M059J (cell line): ENCODE measurements around the gene CTSD. TPM values are rescaled to one million over a fixed set of nuclear protein-coding genes. Genes with fewer than 3 reads are reported as not detected.
A peak's percentile ranks its signal among the peaks of the same experiment; 100 is the strongest.

Experiments used
- DNase-seq: peaks from one replicate; pipeline ENCODE4 v3.0.0-alpha.2; 2012; ENCODE audit warnings: low read depth
- total RNA-seq: library from RNA; depleted of rRNA; stranded (reverse); fragments of >200 nt; shearing (Covaris generic); gene quantifications from 2 replicates; pipeline ENCODE4 v1.2.3, GENCODE V29; 2014

Gene CTSD
- total RNA-seq, 1 experiment from 2014 or later: 1,095 TPM

GRCh38 chr11:1782831-1783724 lies 19.4 kb upstream of the CTSD start:
- DNase-seq: peak; percentile 97

DNA sequence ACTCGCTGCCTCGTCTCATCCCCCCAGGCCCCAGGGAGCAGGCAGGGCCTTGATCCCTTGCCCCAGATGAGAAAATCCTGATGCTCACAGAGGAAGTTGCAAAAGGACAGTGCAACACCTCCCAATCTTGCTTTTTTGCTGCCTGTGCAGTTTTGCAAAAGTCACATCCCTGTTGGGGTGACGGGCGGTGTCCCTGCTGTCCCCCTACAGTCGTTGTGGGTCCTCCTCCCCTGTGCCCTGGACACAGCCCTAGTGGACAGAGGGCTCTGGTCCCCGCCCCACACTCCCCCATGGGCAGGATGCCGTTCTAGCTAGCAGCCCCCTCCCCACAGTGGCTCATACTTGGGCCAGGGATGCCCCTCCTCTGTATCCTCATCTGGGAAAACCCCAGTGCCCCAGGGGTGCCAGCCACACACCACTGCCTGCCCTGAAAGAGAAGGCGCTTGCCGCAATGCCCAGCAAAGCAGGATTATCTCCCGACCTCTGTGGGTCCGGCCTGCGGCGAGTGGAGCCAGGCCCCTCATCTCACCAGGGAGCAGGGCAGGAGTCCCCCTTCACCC lies 18.4 kb upstream of the CTSD start:
- DNase-seq: no peak

GRCh38 chr11:1781593-1781975 lies 17.9 kb upstream of the CTSD start:
- no peak for DNase-seq

DNA sequence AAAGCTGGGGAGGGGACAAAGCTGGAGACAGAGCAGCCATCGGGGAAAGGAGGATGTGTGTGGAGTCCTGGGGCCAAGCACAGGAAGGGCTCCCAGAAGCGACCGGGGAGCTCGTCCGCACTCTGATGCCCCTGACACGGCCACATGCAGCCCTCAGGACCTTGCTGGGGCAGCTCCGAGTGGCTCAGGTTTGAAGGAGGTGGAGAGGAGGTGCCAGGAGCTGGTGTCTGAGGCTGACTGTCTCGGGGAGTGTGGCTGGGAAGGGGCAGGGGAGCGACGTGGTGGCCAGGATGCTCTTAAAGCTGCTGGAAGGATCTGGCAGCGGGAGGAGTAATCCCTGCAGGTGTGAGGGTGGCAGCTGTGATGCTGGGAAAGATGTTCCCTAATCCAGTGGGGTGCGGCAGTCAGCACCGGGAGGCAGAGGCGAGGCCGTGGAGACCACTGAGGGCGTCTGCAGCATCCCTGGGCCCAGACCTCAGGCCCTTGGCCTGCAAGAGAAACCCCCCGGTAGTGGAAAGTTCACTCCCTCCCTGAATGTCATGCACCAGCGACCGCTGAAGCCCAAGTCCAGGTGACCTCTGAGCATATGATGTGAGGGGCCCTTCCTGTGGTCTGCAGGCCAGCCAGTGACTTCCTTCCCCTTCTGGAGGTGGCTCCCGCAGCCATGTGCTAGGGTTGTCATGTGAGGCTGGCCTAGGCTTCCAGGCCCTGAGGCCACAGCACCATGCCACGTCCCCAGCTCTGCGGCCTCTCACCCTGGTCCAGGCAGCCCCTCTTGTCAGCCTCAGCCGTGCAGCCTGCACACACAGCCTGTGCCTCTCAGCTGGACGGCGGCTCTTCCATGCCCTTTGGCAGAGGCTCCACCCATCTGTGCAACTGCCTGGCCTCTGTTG lies 17.2 kb upstream of the CTSD start:
- no peak for DNase-seq

DNA sequence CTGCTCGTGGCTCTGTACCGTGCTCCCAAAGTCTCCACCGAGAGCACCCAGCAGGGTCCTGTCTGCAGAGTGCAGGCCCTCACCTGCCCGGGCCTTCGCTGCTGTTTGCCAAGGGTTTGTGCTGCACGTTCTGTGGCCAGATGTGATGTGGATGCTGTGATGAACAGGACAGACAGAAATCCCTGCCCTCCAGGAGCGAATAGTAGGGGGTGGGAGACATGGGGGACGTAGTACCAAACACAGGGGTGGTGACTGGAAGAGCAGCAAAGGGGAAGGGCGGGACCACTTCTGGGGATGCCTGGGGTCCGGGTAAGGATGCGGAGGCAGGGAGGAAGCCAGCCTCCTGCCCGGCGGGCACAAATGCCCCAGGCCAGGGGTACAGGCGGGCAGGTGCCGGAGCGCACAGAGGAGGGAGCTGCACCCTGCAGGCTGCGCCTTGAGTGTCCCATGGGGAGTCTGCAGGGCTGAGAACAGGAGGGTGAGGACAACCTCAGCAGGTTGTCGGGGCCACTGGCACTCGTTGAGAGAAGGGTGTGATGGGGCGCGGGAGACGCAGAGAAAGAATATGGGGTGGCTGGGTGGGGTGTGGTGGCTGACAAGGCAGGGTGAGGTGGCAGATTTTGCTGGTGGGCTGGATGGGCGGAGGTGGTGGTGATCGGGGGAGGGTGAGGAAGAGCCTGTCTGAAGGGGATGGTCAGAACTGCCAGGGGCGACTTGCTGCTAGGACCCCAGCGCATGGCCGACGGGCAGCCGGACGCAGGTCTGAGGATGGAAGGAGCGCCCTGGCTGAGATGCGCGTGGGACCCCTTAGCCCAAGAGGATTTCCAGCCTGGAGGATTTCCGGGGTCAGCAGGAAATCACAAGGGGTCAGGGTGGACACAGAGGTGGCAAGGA lies 16.3 kb upstream of the CTSD start:
- no peak for DNase-seq

DNA sequence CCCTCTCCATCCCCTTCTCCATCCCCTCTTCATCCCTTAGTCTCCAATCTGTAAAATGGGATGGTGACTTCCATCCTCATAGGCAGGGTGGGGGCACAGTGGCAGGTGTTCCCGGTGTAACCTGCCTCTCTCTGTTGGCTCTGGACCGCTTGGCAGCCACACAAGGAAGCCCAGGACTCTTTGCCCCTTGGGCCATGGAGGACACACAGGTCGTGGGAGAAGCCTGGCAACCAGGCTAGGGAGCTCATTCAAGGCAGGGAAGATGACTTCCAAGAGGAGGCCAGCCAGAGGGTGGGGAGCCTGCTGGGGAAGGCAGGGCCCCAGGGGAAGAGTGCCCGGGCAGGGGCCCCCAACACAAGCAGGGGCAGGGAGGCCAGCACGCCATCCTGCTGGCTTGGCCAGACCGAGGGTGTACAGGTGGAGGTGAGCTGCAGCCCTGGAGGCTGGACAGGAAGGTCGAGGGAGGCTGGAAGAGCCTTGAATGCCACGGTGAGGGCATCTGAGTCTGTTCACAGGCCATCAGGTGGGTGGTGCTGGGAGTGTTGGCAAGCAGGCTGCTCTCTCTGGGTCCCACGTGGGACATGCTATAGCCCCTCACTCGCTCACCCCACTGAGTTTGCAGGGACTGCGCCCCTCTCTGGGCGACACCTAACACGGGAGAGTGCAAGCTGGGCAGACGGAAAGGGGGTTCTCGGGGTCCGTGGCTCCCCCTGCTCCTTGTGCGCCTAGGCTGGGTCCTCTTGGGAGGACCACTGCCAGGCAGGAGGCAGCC lies 15.5 kb upstream of the CTSD start:
- DNase-seq: no peak

DNA sequence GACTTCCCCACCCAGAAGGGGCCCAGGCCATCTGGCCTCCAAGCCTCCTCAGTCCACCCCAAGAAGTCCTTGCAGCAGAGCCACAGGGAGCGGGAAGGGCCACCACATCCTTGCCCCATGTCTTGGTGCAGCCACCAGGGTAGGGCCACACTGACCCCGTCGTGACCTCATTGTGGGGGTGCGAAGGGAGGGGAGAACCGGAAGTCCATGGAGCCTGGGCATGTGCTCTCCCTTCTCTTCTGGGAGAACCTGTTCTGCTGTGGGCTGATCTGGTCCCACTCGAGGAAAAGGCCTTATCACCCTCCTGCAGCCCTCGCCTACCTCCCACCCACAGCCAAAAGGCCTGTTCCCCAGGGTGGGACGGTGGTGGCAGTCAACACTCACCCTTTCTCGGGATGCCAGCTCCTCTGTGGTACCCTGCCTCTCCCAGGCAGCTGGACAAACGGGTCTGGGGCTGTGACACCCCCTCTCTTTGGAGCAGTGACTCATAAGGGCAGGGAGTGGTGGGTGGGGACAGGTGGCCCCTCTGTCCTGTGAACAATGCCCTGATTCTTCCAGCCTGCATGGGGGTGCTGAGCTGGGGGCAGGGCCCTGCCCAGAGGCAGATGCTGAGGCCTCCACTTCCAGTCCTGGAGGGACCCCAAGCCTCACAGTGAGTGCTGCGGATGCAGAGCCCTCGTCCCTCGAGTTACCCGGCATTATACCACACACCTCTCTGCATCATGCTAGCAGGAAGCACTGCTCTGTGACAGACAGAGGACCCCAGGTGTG lies 14.6 kb upstream of the CTSD start:
- DNase-seq: no peak

DNA sequence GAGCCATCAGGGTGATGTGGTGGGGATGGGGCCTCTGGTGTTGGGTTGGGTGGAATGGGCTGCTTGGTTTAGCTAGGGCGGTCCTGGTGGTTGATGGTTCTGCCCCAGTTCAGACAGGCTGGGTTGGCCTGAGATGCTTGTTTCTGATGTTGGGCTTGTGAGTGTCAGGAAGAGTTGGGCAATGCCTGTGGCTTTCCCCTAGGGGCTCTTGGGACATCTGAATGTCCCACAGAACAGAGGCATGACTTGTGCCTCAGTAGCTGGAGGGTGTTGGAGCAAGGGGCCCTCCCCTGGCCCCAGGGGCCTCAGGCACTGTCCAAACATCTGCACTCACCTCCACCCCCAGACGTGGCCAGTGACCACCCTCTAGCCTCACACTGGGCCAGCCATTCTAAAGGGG lies 14.0 kb upstream of the CTSD start:
- DNase-seq: no peak

DNA sequence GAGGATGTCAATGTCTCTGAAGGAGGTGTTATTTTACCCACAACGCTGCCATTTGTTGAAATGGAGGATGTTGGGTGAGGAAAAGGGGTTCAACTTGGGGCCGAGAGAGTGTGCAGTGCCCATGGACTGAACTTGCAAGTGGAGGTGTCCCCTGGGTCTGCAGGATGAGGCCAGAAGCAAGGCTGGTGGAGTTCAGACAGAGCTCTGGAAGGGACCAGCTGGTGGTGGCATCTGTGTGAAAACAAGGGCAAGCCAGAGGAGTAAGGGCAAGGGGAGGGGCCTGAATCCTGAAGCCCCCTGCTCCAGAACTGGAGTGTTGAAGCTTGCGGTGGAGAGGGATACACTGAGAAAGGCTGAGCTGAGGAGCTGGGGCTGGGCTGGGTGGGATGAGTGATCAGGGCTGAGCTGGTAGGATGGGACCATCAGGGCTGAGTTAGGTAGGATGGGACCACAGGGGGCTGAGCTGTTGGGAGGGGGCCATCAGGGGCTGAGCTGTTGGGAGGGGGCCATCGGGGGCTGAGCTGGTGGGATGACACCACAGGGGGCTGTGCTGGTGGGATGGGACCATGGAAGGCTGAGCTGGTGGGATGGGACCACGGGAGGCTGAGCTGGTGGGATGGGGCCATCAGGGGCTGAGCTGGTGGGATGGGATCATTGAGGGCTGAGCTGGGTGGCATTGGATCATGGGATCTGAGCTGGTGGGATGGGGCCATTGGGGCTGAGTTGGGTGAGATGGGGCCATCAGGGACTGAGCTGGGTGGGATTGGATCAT lies 13.4 kb upstream of the CTSD start:
- no peak for DNase-seq

GRCh38 chr11:1776331-1776851 lies 12.7 kb upstream of the CTSD start:
- no peak for DNase-seq

DNA sequence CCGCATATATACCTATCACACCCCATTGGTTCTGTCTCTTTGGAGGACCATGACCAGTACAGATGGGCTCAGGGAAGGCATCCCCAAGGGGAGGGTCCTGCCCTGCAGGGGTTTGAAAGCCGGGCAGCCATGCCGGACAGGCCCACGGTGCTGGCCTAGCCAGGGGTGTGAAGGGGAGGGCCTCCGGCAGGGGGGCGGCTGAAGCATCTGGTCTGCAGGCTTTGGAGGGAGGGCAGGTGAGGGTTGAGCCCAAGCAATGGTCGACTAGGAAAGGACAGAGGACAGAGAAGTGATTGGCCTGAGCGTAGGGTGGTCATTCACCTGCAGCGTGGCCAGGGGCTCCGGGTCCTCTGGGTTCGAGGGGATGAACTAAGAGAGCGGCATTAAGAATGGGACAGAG lies 11.2 kb upstream of the CTSD start:
- DNase-seq: no peak

DNA sequence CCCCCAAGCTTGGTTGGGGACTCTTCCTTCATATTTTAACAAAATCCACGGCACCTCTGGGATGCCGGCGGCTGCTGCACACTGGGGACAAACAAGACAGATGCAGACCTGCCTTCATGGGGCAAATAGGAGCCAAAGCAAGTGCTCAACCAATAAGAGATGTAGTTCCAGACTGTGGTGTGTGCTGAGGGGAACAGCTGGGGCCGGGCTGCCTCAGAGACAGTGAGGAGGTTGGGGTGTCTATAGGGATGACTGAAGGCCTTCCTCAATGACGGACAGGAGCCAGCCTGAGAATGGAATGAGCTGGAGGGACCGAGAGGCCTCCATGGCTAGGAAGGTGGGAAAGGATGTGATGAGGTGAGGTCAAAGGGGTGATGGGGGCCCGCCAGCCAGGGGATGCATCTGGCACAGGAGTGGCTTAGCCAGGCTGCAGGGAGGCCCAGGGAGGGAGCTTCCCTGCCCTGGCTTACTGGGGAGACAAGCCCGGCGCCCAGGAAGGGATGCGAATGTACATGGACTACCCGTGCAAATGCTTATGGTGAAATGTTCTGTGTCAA lies 10.3 kb upstream of the CTSD start:
- DNase-seq: no peak

GRCh38 chr11:1773131-1773993 lies 9.6 kb upstream of the CTSD start:
- no peak for DNase-seq

- DNase-seq: peak; percentile 97
Measured at GRCh38 chr11:1772270-1773130, 8.8 kb upstream of the CTSD start.

DNA sequence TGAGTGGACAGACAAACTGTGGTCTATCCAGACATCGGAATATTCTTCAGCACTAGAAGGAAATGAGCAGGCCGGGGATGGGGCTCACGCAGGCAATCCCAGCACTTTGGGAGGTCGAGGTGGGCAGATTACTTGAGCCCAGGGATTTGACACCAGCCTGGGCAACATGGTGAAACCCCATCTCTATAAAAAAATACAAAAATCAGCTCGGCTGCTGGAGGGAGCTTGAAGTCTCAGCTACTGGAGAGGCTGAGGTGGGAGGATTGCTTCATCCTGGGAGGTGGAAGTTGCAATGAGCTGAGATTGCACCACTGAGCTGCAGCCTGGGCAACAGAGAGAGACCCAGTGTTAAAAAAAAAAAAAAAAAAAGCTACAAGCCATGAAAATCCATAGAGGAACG lies 8.0 kb upstream of the CTSD start:
- DNase-seq: peak; percentile 53

- DNase-seq: no peak
Measured at GRCh38 chr11:1771273-1771672, 7.5 kb upstream of the CTSD start.

DNA sequence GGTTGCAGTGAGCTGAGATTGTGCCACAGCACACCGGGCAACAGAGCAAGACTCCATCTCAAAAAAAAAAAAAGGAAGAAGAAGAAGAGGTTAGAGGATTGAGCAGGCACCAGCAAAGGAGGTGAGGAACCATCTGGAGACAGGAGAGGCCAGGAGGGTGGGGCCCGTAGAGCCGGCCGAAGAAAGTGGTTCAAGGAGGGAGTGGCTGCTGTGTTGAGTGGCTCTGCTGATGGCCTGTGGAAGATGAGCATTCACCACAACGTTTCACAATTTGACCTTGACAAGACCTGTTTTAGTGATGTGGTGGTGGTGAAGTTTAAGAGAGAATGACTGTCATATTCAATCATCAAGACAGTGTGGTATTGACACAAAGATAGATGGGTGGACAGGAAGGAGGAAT lies 6.8 kb upstream of the CTSD start:
- DNase-seq: no peak
